ENCODE data around the gene PDE2A.
"Not testable (repeated sequence)": the region's sequence is repeated elsewhere in the genome, so short reads cannot be mapped to it uniquely, and the experiment has no call there.

PDE2A gene

DNA sequence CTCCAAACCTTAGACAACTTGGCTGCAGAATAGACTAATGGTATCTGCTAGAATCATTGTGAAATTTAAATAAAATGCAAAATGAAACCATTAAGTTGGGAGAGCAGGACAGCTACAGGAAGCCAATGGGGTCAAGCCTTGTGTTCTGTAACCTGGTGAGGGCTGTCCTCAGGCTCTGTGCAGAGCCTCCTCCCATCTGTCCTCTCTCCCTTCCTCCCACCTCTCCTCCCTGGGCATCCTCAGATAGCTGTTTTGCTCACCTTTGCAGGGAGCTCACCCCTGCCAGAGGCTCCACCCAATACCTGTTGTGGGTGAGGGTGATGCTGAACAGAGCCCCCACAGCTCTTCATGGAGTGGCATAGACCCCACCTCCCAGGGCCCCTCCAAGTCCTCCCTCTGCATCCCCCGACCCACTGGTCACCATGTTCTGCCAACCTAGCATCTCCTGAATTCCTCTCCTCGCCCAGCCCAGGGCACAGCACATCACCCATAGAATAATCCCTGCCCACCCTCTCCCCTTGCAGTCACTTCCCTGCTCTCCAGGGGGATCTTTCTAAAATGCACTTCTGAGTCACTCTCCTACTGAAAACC is 100.3 kb downstream of the PDE2A start:
- DNase-seq: no peak

- DNase-seq: no peak
These were observed 101.0 kb downstream of the PDE2A start for GRCh38 chr11:72573072-72573854.

DNA sequence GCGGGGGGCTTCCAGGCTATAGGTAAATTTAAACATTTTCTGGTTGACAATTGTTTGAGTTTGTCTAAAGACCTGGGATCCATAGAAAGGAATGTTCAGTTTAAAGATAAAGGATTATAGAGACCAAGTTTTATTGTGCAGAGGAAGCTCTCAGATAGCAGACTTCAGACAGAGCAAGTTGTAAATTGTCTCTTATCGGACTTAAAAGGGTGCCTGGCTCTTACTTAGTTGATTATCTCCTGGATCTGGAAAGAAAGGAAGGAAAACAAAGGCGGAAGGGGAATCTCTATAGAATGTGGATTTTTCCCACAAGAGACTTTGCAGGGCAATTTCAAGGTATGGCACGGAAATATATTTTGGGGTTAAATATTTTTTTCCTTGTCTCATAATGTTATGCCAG is 101.7 kb downstream of the PDE2A start:
- DNase-seq: not testable (repeated sequence)

- DNase-seq: no peak
These were observed 103.1 kb downstream of the PDE2A start for GRCh38 chr11:72570893-72571661.

- DNase-seq: no peak
These were observed 104.0 kb downstream of the PDE2A start for GRCh38 chr11:72569966-72570892.

DNA sequence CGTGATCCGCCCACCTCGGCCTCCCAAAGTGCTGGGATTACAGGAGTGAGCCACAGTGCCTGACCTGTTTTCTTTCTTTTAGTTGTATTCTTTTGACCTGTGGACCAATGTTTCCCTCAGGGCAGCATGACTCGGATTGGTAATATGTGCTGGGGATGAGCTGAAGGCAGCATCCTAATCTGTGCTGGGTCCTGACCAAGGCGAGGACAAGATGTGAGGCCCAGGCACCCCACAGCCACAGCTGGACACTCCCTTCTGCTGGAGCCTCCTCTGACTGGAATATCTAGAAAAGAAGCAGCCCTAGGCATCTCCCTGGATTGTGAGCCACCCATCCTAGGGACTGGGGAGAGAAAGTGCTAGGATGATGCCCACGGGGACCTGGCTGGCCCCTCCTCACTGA is 105.4 kb downstream of the PDE2A start:
- DNase-seq: no peak

DNA sequence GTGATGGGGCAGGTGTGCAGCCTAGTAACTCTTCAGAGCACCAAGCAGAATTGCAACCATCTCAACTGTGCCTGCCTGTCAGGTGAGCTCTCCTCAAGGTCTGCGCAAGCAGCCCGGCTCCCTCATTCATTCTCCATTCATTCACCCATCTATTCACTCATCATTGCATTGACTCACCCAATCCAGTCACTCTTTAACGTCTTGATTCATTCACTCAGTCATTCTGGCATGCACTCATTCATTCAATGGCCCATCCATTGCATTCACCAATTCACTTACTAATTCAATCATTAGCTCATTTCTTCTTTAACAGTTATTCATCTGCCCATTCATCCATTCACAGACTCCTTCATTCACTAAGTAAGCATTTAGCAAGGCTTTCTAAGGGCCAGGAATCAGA is 111.8 kb downstream of the PDE2A start:
- DNase-seq: no peak

GRCh38 chr11:72561856-72562255 is 112.4 kb downstream of the PDE2A start:
- no peak for DNase-seq

DNA sequence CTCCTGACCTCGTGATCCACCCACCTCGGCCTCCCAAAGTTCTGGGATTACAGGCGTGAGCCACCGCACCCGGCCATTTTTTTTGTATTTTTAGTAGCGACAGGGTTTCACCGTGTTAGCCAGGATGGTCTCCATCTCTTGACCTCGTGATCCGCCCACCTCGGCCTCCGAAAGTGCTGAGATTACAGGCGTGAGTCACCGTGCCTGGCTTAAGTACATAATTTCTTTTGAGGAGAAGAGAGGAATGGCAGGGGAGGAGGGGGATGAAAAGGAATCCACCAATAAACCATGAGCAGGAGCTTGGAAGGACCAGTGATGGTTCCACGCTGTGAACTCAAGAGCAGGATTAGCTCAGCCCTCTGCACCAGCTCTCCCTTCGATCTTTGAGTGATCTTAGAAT is 113.4 kb downstream of the PDE2A start:
- DNase-seq: not testable (repeated sequence)

GRCh38 chr11:72556433-72556832 is 117.8 kb downstream of the PDE2A start:
- DNase-seq: no peak

- not testable (repeated sequence) for DNase-seq
These were observed 119.2 kb downstream of the PDE2A start for GRCh38 chr11:72555014-72555522.

- DNase-seq: no peak
These were observed 120.5 kb downstream of the PDE2A start for GRCh38 chr11:72553706-72554105.

- DNase-seq: no peak
These were observed 121.8 kb downstream of the PDE2A start for GRCh38 chr11:72552399-72552910.

- DNase-seq: no peak
These were observed 122.7 kb downstream of the PDE2A start for GRCh38 chr11:72551571-72551970.

DNA sequence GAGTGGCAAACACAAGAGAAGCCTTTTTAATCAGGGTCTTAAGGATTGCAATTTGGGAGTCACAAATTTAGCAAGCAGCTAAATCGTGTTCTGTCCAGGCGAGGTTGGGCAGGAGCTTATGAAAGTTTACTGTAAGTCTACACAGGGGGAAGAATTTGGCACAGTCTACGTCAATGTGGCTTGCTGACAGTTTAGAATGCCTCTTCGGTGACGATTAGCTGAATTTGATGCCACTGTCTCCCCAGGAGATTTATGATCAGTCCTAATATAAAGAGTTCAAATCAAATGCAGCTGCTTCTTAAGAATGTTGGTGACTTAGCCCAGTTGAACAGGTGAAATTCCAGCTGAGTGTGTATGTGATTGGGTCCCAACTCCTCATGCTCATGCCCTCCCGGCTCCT is 125.8 kb downstream of the PDE2A start:
- DNase-seq: no peak

GRCh38 chr11:72546866-72547265 is 127.4 kb downstream of the PDE2A start:
- no peak for DNase-seq

- DNase-seq: no peak
These were observed 129.6 kb downstream of the PDE2A start for GRCh38 chr11:72544589-72544988.

DNA sequence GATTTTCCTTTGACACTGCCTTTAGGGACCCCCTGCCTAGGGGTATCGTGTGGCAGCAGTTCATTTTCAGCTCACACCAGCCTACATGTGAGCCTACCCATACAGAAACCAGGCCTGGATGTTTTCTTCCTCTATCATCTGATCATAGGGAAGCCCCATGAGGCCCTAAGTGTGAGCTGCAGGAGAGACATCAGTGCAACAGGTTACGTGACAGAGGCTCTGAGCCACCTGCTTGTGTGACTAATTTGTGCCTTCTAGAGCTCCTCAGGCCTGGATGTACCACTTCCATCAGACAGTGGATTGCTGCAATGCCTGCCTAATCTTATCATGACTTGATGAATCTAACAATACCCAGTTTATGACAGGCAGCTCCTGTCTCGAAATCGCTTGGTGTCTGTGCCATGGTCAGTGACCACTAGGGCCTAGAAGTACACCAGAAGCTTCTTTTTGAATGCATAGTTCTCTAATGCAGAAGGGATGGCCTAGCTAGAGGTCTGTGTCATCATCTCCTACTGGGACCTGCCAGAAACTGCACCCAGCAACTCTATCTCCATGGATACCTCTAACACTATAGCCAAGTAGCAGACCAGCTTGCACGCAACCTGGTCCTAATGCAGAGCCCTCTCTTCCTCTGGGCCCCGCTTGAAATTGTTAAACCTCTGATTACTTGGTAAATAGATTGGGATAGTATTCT is 130.2 kb downstream of the PDE2A start:
- DNase-seq: no peak

- no peak for DNase-seq
These were observed 132.8 kb downstream of the PDE2A start for GRCh38 chr11:72541257-72541974.

DNA sequence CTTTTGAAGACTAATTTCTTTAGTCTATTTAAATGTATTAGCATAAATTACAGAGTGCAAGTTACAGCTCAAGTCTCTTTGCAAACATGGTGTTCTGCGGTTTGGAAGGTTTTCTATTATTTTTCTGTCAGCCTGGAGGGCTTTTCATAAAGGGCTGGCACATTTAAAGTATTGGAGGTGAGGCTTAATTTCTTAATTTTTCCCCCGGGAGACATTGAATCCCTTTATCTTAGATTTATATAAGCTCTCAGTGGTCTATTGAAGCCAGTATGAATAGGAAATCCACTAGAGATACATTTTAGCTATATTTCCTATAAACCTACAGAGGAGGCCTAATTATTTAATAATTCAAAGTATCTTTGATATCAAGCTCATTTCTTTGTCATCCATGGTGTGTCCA is 137.2 kb downstream of the PDE2A start:
- no peak for DNase-seq

DNA sequence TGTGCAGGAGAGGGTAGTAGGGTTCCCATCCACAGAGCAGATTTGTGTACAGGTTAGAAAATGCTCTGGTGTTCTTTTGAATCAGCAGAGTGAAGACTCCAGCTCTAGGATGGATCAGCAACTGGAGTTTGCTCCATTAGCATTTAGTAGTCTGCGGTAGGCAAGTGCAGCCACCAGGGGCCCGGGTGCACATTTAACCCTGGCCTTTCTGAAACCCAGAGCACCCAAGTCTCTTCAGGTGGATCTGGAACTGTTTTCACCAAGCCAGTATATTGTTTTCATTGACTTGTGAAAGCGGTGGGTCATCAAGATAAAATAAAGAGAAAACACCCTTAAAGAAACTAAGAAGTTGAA is 139.1 kb downstream of the PDE2A start:
- no peak for DNase-seq
